ENCODE results near the gene GJD4.

GJD4 gene, protein sequence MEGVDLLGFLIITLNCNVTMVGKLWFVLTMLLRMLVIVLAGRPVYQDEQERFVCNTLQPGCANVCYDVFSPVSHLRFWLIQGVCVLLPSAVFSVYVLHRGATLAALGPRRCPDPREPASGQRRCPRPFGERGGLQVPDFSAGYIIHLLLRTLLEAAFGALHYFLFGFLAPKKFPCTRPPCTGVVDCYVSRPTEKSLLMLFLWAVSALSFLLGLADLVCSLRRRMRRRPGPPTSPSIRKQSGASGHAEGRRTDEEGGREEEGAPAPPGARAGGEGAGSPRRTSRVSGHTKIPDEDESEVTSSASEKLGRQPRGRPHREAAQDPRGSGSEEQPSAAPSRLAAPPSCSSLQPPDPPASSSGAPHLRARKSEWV

DNA sequence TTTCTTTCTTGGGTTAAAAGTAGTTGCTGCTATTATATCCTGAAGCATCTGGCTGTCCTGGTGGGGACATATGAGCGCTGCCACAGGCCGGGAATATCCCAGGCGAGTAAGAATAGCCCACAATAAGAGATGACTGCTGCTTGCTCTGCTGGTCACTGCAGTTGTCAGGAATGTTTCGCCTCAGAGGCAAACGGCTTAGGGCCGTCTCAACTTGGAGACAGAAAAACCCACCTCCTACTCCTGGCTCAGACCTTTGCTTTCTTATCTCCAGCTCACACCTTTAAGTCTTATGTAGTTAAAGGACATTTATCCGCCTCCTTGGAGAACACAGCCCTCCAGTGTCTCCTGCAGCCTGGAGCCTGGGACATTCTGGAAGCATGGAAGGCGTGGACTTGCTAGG lies at the start of gene GJD4:
GJD4 (plus strand) TSS at position 151 of the 400 bp plus-strand sequence; CDS start at position 378, 227 bp downstream.
- DNase-seq, result no peak

DNA sequence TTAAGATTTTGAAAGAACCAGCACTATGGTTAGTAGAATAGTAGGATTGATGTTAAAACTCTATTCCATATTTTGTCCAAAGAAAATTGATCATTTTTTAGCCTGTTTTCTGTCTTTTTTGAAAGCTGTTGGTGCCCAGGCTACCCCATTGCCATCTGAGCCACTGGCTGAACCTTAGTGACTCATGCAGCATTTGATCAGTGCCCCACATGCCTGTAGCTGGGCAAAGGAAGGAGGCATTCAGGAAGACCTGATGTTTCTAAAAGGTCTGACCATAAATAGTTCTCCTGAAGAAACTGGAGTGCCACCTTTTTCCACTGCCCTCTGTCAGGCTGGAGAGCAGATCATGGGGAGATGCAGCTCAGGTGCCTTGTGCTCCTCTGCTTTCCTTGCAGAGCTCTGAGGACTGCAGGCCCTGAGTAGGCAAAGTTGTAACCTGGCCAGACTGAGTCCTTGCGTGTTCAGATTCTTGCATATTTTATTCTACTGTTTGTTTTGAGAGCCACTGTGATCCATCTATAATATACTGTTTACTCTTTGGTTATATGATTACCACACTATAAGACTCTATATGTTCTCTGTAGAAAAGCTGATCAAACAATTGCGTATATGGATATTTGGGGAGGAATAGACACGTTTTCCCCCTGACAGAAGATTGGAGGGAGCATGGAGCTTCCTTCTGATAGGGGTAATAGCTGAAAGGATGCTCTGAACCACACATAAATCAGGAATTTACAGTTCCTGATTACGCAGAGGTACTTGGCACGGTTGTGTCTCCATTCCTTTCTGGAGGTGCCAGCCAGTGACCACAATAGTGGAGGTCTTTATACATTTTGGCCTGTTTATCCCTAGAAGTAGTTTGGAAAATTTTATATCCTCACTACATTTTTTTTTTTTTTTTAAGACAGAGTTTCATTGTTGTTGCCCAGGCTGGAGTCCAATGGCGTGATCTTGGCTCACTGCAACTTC lies 48.9 kb upstream of the GJD4 start:
- DNase-seq, result no peak

DNA sequence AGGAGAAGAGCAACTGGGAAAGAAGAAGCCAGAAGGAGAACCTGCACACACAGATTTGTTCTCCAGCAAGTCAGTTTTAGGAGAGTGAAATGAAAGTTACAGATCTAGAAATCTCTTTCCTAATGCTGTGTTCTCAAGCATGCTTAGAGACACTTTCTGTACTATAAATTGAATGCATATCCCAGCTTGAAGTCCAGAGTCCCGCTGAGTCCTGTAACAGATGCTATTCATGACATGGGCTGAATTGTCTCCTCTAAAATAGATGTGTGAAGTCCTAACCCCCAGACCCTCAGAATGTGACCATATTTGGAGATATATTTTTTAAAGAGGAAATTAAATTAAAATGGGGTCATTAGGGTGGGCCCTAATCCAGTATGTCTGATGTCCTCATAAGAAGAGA lies 46.9 kb upstream of the GJD4 start:
- DNase-seq, result no peak

DNA sequence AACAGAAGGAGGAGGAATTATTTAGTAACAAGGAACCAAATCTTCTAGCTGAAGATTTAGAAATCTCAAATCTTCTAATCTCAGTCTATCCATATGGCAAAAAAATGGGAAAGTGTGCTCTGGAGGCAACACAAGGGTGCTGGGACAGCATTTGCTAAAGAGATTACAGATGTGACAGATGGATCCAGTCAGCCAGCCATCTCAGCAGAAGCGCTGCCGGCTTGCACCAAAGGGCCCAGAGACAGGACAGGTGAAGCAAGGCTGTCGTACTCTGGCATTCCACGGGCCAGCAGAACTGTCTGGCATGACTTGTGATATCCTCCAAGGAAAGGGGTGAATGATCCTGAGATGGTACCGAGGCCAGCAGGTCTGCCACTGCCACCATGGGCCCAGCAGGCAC lies 45.7 kb upstream of the GJD4 start:
- DNase-seq, result no peak

DNA sequence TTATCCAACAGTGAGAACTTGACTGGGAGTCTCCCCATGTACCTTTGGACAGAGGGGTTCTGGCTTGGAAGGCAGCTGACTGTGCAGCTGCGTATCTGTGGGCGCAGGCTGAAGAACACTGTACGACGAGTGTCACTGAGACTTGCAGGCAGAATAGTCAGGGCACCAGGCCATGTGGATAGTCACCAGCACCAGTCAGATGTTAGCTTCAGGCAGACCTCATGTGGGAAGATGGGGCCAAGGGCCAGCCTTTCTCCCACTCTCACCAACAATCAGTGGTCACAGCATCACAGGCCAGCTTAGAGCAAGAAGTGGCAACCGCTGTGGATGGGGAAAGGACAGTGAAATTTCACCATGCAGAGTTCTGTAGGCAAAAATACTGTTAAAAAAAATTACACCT lies 43.4 kb upstream of the GJD4 start:
- DNase-seq, result no peak

DNA sequence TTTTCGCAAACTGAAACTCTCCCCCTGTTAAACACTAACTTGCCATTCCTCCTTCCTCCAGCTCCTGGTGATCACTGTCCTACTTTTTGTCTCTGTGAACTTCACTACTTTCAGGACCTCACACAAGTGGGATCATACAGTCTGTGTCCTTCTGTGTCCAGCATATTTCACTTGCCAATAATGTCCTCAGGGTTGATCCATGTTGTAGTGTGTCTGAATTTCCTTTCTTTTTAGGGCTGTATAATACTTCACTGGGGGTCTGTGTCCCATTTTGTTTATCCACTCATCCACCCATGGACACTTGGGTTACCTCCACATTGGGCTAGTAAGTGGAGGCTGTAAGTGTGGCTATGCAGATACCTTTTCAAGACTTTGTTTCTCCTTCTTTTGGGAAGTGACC lies 42.7 kb upstream of the GJD4 start:
- DNase-seq, result no peak

DNA sequence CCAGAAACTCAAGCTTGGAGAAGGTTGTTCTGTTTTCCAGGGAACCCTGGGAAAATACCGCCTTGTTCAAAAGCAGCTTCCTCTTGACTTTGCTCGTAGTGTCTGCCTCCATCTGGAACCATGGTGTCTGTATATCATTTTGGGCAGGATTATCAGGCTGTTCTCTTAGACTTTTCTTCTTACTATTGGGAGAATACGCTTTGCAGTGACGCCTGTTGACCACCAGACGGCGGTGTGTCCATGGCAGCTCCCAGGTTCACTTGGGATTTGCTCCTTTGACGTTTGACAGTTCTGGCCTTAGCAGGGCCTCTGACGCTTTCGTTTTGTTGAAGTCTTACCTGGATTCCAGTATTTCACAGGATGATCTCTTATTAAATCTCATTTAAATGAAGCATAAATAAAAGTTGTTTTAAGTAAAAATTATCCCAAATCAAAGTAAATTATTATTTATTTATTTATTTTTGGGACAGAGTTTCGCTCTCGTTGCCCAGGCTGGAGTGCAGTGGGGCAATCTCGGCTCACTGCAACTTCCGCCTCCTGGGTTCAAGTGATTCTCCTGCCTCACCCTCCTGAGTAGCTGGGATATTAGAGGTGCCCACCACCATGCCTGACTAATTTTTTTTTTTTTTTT lies 41.8 kb upstream of the GJD4 start:
- DNase-seq, result peak; percentile 69

DNA sequence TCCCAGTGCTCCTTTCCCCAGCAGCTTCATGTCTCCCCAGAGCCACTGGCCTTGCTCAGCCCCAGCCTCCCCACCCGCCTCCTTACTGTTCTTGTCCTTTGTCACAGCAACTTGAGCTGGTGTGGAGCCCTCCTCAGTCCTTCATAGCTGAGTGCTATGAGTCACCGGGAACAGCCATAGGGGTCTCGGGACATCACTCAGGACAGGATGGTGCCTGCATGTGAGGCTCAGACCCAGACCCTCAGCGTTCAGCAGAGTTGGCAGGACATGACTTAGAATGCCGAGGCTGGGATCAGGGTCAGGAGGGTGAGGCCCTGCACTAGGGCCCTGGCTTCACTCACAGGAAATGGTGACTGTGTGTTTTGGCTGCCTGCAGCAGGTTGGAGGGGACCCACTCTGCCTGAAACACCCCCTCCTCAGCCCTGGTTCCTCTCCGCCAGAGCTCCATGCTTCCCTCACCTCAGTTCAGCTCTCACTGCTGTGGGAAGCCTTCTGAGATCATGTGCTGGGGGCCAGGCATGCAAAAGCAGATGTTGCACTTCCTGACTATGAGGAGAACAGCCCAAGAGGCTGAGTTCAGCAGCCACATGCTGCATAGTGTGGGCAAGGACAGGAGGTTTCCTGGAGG lies 40.7 kb upstream of the GJD4 start:
- DNase-seq, result no peak

DNA sequence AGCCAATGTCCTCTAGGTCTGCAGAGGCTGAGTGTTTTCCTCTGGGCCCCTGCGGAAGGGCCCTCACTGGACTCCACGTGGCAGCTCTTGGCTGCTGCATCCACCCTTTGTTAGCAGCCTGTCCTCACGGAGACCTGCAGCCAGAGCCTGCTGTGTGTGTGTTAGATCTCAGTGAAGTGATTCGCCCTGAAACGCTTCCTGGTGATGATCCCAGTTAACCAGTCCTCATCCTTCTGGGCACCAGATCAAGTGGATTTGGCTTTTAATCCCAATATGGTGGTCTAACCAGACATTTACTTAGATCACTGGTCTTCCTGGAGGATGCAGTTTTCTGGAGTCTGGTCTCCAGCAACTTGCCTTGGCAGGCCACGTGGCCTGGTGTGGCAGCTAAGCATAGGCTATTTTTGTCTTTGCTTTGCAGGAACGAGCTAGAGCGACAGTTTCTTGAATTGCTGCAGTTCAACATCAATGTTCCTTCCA lies 39.5 kb upstream of the GJD4 start:
- no peak for DNase-seq

DNA sequence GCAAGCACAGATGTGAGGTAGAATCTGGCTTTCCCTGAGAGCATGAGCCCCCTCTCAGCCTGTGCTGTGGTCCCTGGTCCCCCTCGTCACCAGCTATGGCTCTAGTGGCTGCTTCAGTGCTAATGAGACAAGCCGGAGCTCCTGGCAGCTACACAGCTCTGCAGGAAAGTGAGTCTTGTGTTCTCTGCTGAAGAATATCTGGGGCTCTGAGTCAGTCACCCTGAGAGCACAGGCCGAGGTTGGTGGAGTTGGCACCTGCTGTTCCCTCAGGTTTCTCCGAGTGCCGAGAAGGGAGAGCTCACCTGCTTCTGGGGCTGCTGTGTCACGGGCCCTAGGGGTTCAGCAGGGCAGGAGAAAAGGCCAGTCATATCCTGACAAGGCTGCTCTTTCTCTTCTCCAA lies 37.2 kb upstream of the GJD4 start:
- no peak for DNase-seq

DNA sequence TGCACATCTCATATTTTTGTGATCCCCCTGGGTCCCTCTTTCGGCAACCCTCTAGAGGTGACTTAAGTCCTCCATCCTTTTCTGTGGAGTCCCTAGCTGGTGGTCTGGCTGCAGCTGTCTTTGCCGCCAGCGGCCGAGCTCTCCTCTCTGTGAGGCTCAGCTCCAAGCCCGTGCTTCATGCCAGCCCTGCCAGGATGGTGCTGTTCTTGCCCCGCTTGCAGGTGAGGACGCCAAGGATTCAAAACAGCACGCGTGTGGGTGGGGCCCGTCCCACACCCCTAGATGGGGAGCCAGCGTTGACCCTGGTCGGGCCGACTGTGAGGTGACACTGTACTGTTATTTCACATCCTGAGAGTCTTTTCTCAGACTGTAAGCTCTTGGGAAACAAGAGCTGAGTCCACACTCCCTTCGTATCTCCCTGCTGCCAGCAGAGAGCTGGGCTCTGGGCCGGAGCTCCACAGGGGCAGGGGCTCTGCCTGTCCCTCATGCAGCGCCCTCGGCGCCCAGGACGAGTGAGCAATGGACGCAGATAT lies 36.6 kb upstream of the GJD4 start:
- DNase-seq, result no peak

DNA sequence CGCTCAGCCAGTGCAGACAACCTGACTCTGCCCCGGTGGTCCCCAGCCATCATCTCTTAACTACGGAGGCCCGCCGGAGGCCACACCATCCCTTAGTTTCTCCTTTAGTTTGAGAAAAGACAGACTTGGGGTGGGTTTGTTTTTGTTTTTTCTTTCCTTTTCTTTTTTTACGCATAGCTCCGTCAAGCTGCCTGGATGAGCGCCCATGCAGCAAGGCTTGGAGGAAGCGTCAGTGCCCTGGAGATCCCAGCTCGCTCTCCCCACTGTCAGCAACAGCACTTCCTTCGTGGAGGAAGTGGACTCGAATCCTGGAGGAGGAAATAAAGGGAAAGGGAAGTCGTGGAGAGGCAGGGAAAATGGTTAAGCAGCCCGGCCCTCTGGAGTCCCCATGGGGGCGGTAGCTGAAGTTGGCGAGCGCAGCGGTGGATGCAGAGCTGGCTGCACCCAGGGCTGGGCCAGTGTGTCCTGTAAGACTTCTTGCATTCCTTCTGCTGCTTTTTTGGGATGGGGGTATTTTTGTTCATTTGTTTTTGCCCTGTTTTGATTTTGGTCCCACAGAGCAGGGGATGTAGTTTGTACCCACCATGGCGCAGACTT lies 35.9 kb upstream of the GJD4 start:
- no peak for DNase-seq

DNA sequence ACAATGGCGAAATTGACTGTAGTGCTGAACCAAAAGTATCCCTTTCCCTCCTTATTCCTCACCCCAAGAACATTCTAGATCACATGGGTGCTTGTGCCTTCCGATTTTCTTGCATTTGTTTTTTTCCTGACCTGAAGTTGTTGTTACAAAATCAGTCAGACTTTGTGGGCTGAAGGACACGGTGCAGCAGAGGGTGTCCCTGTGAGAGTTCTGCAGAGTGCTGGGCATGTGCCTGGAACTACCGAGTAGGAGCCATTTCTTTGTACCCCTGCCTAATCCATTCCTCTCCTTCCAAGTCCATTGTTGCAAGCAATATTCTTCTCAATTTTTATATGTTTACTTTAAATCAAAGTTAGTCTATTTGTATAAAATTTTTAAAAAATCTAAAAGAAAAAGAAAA lies 35.3 kb upstream of the GJD4 start:
- no peak for DNase-seq

DNA sequence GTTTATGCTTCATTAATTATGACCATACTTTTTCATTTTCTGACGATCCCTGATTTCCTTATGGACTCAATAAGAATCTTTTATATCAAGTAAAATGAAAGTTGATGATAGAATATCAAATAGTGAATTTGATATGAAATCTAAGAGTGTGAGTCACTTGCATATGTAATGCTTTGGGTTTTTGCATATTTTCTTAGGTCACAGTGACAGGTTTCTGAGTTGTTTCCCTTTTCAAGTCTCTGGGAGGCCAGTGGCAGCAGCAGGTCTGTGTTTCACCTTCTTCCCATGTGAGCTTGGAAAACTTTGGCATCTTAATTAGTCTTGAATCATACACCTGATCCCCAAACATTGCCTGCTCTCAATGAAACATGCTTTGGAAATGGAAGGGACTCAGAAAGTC lies 34.7 kb upstream of the GJD4 start:
- no peak for DNase-seq

DNA sequence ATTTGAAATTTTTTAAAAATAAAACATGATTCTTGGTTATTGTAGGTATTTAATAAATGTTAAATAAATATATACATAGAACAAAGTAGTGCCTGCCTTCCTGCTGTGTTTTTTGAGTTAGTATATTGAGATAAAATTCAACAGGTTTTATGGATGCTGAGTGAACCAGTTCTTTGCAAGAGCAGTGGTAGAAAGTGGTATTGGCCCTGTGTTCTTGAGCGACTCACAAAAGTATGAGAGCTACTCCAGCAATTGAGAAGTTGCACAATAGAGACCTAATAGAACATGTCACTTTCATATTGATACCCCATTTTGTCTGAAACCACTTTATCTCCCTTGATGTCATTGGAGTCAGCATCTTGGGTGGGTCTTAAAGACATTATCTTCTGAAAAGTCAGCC lies 32.6 kb upstream of the GJD4 start:
- no peak for DNase-seq

DNA sequence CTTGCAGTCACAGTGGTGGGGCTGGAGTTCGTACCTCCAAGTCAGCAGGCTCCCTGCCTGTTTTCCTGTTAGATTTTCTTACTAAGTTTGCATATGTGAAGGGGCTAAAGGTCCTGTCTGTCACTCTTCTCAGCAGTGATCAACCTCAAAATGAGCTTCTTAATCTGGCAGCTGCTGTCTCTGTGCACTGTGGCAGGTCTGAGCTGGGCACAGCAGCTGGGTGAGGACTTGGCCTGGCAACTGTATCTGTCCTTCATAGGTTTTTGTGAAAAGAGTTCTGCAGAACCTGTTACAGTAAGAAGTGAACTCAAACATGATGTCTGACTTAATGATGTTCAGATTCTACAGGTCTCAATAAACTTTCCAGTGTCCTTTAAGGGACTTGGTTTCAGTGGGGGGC lies 31.3 kb upstream of the GJD4 start:
- no peak for DNase-seq

DNA sequence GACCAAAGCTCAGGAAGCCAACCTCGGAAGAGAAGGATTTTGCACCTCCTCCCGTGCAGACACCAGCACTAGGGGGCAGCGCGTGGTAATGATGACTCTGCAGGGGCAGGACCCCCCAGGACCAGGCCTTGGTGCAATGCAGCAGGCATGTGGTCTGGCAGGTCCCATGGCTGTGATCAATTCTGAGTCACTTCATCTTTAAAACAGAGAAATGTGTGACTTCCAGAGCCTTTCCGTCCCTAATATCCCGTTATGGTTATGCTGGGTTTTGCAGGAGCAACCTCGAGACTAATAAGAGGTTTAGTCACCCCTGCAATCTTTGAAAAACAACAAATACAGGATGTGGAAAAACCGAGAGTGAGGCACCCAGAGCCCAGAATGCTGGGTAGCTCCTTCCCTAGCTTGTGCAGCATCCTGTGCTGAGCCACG lies 30.2 kb upstream of the GJD4 start:
- no peak for DNase-seq

DNA sequence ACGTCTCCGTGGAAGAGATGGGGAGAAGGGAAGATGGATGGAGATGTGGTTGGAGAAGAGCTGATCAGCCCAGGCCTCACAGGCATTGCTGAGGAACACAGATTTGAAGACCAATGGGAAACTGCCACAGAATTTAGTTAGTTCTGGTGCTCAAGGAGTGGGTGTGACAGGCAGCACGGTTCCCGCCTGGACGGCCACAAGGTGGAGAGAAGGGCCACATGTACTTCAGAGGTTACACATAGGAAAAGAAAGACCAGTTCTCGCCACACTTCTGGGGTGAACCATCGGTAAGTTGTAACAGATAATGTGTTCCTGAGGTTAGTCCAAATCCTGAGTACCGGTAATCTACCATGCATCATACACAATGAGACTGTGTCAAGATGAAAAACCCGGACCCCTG lies 29.5 kb upstream of the GJD4 start:
- no peak for DNase-seq

DNA sequence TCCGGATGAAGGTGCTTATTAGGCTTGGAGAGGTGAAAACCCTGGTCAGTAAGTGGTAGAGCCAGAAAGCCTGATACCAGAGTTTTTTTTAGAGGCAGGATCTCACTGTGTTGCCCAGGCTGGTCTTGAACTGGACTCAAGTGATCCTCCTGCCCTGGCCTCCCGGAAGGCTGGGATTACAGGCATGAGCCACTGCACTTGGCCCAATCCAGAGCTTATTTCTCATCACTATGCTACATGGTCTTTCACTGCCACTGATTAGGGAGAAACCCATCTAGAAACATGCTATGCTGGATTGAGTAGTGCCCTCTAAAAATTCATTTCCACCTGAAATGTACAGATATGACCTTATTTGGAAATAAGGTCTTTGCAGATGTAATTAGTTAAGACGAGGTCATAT lies 28.4 kb upstream of the GJD4 start:
- no peak for DNase-seq

DNA sequence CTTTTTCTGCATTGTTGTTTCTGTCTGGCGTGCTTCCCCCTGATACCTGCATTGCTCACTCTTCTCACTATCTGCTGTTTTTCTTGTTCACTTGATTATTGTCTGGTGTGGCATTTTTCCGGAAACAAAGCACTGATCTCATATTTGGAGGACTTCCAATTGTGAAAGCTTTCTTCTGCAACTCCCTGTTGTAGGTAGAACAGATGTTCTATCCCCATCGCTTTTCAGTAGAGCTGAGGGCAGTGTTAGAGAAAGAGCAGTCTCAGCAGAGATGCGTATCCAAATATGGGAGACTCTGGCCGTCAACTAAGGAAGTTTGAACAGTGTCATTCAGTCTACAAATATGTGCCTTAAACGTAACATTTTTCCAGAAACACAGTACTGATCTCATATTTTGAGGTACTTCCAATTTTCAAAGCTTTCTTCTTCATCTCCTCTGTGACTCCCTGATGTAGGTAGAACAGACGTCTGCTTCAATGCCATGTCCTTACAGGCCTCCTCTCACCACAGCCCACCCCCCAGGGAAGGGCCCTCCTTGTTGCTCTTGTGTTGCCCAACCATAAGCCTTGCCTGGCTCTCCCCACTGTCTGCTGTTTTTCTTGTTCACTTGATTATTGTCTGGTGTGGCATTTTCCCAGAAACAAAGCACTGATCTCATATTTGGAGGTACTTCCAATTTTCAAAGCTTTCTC lies 27.1 kb upstream of the GJD4 start:
- DNase-seq, result peak; percentile 57

DNA sequence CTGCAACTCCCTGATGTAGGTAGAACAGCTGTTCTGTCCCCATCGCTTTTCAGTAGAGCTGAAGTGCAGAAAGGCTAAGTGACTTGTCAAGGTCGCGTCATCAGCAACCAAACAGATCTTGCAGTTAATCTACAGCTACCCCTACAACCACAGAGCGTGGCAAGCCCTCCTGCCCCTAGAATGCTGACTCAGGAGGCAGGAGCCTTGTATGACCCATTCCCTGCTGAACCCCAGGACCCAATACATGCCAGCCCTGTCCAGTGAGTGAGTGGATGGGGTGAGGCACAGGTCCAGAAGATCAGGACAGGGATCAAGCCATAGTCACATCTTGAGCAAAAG lies 26.6 kb upstream of the GJD4 start:
- DNase-seq, result no peak

DNA sequence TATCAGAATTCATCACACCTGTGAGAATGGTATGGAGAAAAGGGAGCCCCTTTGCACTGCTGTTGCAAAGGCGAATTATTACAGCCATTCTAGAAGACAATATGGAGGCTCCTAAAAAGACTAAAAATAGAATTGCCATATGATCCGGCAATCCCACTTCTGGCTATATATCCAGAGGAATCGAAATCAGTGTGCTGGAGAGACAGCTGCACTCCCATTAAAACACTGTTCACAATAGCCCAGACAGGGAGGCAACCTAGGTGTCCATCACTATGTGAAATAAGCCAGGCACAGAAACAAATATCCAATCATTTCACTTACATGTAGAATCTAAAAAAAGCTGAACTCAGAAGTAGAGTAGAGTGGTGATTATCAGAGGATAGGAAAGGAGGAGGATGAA lies 26.0 kb upstream of the GJD4 start:
- DNase-seq, result no peak

Measured in NCI-H1694 (cell line).